HG02623 (cell line): ENCODE results near the gene C17orf113.
A peak's percentile ranks its signal among the peaks of the same experiment; 100 is the strongest.
"Not testable (repeated sequence)": the region's sequence is repeated elsewhere in the genome, so short reads cannot be mapped to it uniquely, and the experiment has no call there.

Experiments
- ATAC-seq: cut with Tn5 transposase; IDR thresholded peaks from one replicate; pipeline ENCODE4 v1.9.1; 2021; ENCODE audit warnings: moderate library complexity; ENCODE audit not compliant: unreplicated experiment

The C17orf113 gene

GRCh38 chr17:42017866-42018200 lies 32.6 kb downstream of the C17orf113 start:
- no peak for ATAC-seq

- ATAC-seq = peak; percentile 84
These were observed 33.2 kb downstream of the C17orf113 start, which contains the start of gene DNAJC7 for GRCh38 chr17:42016941-42017865. Gene DNAJC7, minus strand, starts transcription at chr17:42017439. Its CDS starts 23 bp downstream, at chr17:42017416.

GRCh38 chr17:42016411-42016831 lies 34.0 kb downstream of the C17orf113 start:
- no peak for ATAC-seq

GRCh38 chr17:42013740-42014139 lies 36.7 kb downstream of the C17orf113 start:
- not testable (repeated sequence) for ATAC-seq

GRCh38 chr17:42012363-42012762 lies 38.0 kb downstream of the C17orf113 start:
- not testable (repeated sequence) for ATAC-seq

GRCh38 chr17:42010898-42011516 lies 39.4 kb downstream of the C17orf113 start:
- no peak for ATAC-seq

- not testable (repeated sequence) for ATAC-seq
These were observed 40.1 kb downstream of the C17orf113 start for GRCh38 chr17:42010266-42010680.

GRCh38 chr17:42009170-42009569 lies 41.2 kb downstream of the C17orf113 start:
- no peak for ATAC-seq

GRCh38 chr17:42005166-42005565 lies 45.2 kb downstream of the C17orf113 start:
- ATAC-seq = no peak

GRCh38 chr17:42002792-42003301 lies 47.6 kb downstream of the C17orf113 start:
- no peak for ATAC-seq

- ATAC-seq = no peak
These were observed 48.1 kb downstream of the C17orf113 start for GRCh38 chr17:42002175-42002791.

- ATAC-seq = no peak
These were observed 48.7 kb downstream of the C17orf113 start for GRCh38 chr17:42001729-42002128.

- no peak for ATAC-seq
These were observed 49.8 kb downstream of the C17orf113 start for GRCh38 chr17:42000413-42001133.

- no peak for ATAC-seq
These were observed 51.9 kb downstream of the C17orf113 start for GRCh38 chr17:41998497-41998896.

- ATAC-seq = no peak
These were observed 53.6 kb downstream of the C17orf113 start for GRCh38 chr17:41996855-41997164.

- ATAC-seq = no peak
These were observed 57.8 kb downstream of the C17orf113 start for GRCh38 chr17:41992576-41992975.

GRCh38 chr17:41989702-41990419 lies 60.5 kb downstream of the C17orf113 start:
- ATAC-seq = no peak

- no peak for ATAC-seq
These were observed 62.0 kb downstream of the C17orf113 start for GRCh38 chr17:41988418-41988817.
